CD14-positive monocyte (primary cell): ENCODE results near the gene BUD13. TPM values are rescaled to one million over a fixed set of nuclear protein-coding genes. Genes with fewer than 3 reads are reported as not detected.
A peak's percentile ranks its signal among the peaks of the same experiment; 100 is the strongest.

ENCODE experiments used
- DNase-seq, 3 donors: peaks; one replicate each; pipeline ENCODE4 v3.0.0-alpha.2; 2011 to 2022
- H2AFZ ChIP-seq: 2 replicates; pipeline ENCODE4 v1.6.0; 2012; ENCODE audit warnings: mild to moderate bottlenecking, low read depth, low read length, inconsistent platforms; ENCODE audit not compliant: insufficient read depth, poor library complexity, severe bottlenecking
- H3K27ac ChIP-seq, 2 donors: 1 replicate in 1 of 2; 2 replicates in 1 of 2; pipeline ENCODE4 v1.5.1; 2012 to 2013; ENCODE audit warnings: low read length in 2 of 2, control low read depth in 1 of 2, inconsistent platforms in 1 of 2, low read depth in 1 of 2, mild to moderate bottlenecking in 1 of 2
- H3K27me3 ChIP-seq, 2 donors: one replicate each; pipeline versions ENCODE4 v1.6.0 to v1.6.1; 2011 to 2013; ENCODE audit warnings: low read length in 2 of 2; ENCODE audit not compliant: control insufficient read depth in 2 of 2, insufficient read depth in 2 of 2
- H3K36me3 ChIP-seq, 2 donors: replicated peaks in 1 of 2; 1 replicate in 1 of 2; 2 replicates in 1 of 2; pipeline versions ENCODE4 v1.5.1 to v1.6.1; 2012 to 2013; ENCODE audit warnings: low read length in 2 of 2, control low read depth in 1 of 2, inconsistent platforms in 1 of 2, mild to moderate bottlenecking in 1 of 2; ENCODE audit not compliant: insufficient read depth in 2 of 2, control insufficient read depth in 1 of 2
- H3K4me1 ChIP-seq, 2 donors: 1 replicate in 1 of 2; 2 replicates in 1 of 2; pipeline versions ENCODE4 v1.5.1 to v1.6.1; 2012 to 2013; ENCODE audit warnings: low read length in 2 of 2, control low read depth in 1 of 2, inconsistent platforms in 1 of 2, mild to moderate bottlenecking in 1 of 2, moderate library complexity in 1 of 2; ENCODE audit not compliant: insufficient read depth in 2 of 2, control insufficient read depth in 1 of 2
- H3K4me2 ChIP-seq: replicated peaks from 2 replicates; pipeline ENCODE3; 2012; ENCODE audit warnings: low read length, moderate library complexity, mild to moderate bottlenecking; ENCODE audit not compliant: poor library complexity, severe bottlenecking; ENCODE audit errors: extremely low read depth
- H3K4me3 ChIP-seq, 3 experiments: fragments of 200-600 bp in 1 of 3; sonication (generic) in 1 of 3; replicated peaks in 1 of 3; 1 replicate in 2 of 3; 2 replicates in 1 of 3; pipeline ENCODE4 v1.5.1; 2011 to 2013; ENCODE audit warnings: low read length in 3 of 3, mild to moderate bottlenecking in 3 of 3, control low read depth in 2 of 3, low read depth in 2 of 3, inconsistent platforms in 1 of 3, moderate library complexity in 1 of 3
- H3K79me2 ChIP-seq: 2 replicates; pipeline ENCODE4 v1.6.0; 2012; ENCODE audit warnings: mild to moderate bottlenecking, control low read depth, inconsistent platforms, low read length, moderate library complexity; ENCODE audit not compliant: insufficient read depth
- H3K9ac ChIP-seq: 2 replicates; pipeline ENCODE4 v1.6.0; 2017; ENCODE audit warnings: low read length, mild to moderate bottlenecking; ENCODE audit not compliant: insufficient read depth, poor library complexity, severe bottlenecking
- H3K9me3 ChIP-seq, 2 donors: replicated peaks in 1 of 2; 1 replicate in 1 of 2; 2 replicates in 1 of 2; pipeline versions ENCODE4 v1.5.1 to v1.6.1; 2012 to 2013; ENCODE audit warnings: low read length in 2 of 2, control low read depth in 1 of 2; ENCODE audit not compliant: control insufficient read depth in 1 of 2, insufficient read depth in 1 of 2
- H4K20me1 ChIP-seq: 2 replicates; pipeline ENCODE4 v1.6.0; 2012; ENCODE audit warnings: mild to moderate bottlenecking, low read length, control low read depth, moderate library complexity; ENCODE audit not compliant: insufficient read depth
- H3K27ac Mint-ChIP-seq, 7 donors: one replicate each; pipeline ENCODE4 v1.8.0; 2020; ENCODE audit warnings: mild to moderate bottlenecking in 7 of 7, mixed read lengths in 7 of 7, moderate library complexity in 6 of 7, inconsistent platforms in 2 of 7
- H3K27me3 Mint-ChIP-seq, 3 donors: one replicate each; pipeline ENCODE4 v1.8.0; 2021 to 2022; ENCODE audit warnings: low read depth in 3 of 3, mild to moderate bottlenecking in 3 of 3, mixed read lengths in 3 of 3, moderate library complexity in 3 of 3, inconsistent platforms in 1 of 3
- H3K36me3 Mint-ChIP-seq, 2 donors: one replicate each; pipeline ENCODE4 v1.8.0; 2020; ENCODE audit warnings: mixed read lengths in 2 of 2, inconsistent platforms in 1 of 2, mild to moderate bottlenecking in 1 of 2
- H3K4me1 Mint-ChIP-seq: one replicate; pipeline ENCODE4 v1.8.0; 2020; ENCODE audit warnings: mild to moderate bottlenecking, mixed read lengths
- H3K4me3 Mint-ChIP-seq, 2 donors: one replicate each; pipeline ENCODE4 v1.8.0; 2020; ENCODE audit warnings: mild to moderate bottlenecking in 2 of 2, mixed read lengths in 2 of 2, moderate library complexity in 1 of 2
- H3K9me3 Mint-ChIP-seq, 7 donors: one replicate each; pipeline ENCODE4 v1.8.0; 2020 to 2022; ENCODE audit warnings: mixed read lengths in 7 of 7, mild to moderate bottlenecking in 6 of 7, moderate library complexity in 6 of 7, inconsistent platforms in 2 of 7
- WGBS: methylation state at CpG from one replicate; pipeline ENCODE4 v1.1.5; 2013; ENCODE audit warnings: missing lambda C conversion rate; ENCODE audit not compliant: insufficient coverage; 5-methylcytosine and 5-hydroxymethylcytosine counted together
- intact Hi-C, 2 donors: fragments of 100-400 bp; cut with micrococcal nuclease; formaldehyde crosslinking; loops; one replicate each; pipeline versions ENCODE4 v1.15.0 to v1.15.1; 2023
- polyA minus RNA-seq: library from RNA; depleted of rRNA, polyadenylated mRNA; stranded (reverse); fragments of >200 nt; gene quantifications from 2 replicates; pipeline ENCODE4 v1.2.3, GENCODE V29; 2012
- polyA plus RNA-seq, 3 donors: library from polyadenylated mRNA; depleted of rRNA in 1 of 3; unstranded in 2 of 3; stranded (reverse) in 1 of 3; fragments of 300-500 nt in 2 of 3; fragments of >200 nt in 1 of 3; fragmentation: Illumina TruSeq in 2 of 3; gene quantifications; 1 replicate in 2 of 3; 2 replicates in 1 of 3; pipeline ENCODE4 v1.2.3, GENCODE V29; 2012 to 2021
- total RNA-seq, 12 experiments: library from RNA in 1 of 12; stranded (reverse) in 1 of 12; fragments of 120-200 nt in 1 of 12; gene quantifications; one replicate each; pipeline ENCODE4 v1.2.4 and lab custom pipeline; 2013 to 2026; ENCODE audit warnings: mixed read lengths in 6 of 12, inconsistent platforms in 1 of 12
- TF ChIP-seq, protein P1 (sequence below): fragments of 200-600 bp; IDR thresholded peaks from one replicate; pipeline ENCODE4 v1.8.0; 2022; ENCODE audit warnings: antibody characterized with exemption, mild to moderate bottlenecking

The BUD13 gene
- total RNA-seq (2013) = 29.2 TPM
- polyA plus RNA-seq (1 to 10 TPM; 4.2 to 8.7 (median 5.3) TPM), polyA minus RNA-seq (9.0 and 17.6 TPM in 2 replicates), total RNA-seq (lab: John Stamatoyannopoulos, UW) (7.4 to 27.0 (median 13.7) reads per million in 11 experiments)

GRCh38 chr11:116772443-116773202 lies at the start of gene BUD13:
TSS of gene BUD13 (minus strand) at chr11:116772987. CDS start at chr11:116772964, 23 bp downstream.
- H3K4me3 ChIP-seq = peak within 1 kb of the TSS; percentile 86 to 98 (median 93)
- H3K4me2 ChIP-seq = peak within 1 kb of the TSS; percentile 99
- H3K9ac ChIP-seq = peak within 1 kb of the TSS; percentile 81
- H3K9me3 Mint-ChIP-seq = no peaks in the 10 kb centered on the region
- H3K36me3 Mint-ChIP-seq = peaks cover 24 to 35% of the 10 kb centered on the region in 2 donors
- H3K4me3 Mint-ChIP-seq = peak within 1 kb of the TSS; percentile 92 to 97
- peak; percentile 78 to 81 (median 79) for DNase-seq
- peak within 1 kb of the TSS; percentile 93 to 98 (median 95) for H3K27ac Mint-ChIP-seq
- H3K4me1 Mint-ChIP-seq = peaks cover 41% of the 10 kb centered on the region
- peaks cover 8 to 38% of the 10 kb centered on the region in 2 donors for H3K36me3 ChIP-seq
- no peaks in the 10 kb centered on the region for H3K9me3 ChIP-seq
- H3K79me2 ChIP-seq = peaks cover 45% of the 10 kb centered on the region
- TF ChIP-seq, protein P1, sequence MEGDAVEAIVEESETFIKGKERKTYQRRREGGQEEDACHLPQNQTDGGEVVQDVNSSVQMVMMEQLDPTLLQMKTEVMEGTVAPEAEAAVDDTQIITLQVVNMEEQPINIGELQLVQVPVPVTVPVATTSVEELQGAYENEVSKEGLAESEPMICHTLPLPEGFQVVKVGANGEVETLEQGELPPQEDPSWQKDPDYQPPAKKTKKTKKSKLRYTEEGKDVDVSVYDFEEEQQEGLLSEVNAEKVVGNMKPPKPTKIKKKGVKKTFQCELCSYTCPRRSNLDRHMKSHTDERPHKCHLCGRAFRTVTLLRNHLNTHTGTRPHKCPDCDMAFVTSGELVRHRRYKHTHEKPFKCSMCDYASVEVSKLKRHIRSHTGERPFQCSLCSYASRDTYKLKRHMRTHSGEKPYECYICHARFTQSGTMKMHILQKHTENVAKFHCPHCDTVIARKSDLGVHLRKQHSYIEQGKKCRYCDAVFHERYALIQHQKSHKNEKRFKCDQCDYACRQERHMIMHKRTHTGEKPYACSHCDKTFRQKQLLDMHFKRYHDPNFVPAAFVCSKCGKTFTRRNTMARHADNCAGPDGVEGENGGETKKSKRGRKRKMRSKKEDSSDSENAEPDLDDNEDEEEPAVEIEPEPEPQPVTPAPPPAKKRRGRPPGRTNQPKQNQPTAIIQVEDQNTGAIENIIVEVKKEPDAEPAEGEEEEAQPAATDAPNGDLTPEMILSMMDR = no peak
- H3K27ac ChIP-seq = peak within 1 kb of the TSS; percentile 71 to 91
- peaks cover 36 to 49% of the 10 kb centered on the region in 2 donors for H3K4me1 ChIP-seq
- under 1% methylated on average over 62 of the region's 73 CpGs for WGBS
- H3K27me3 Mint-ChIP-seq = peaks cover 0 to 5% (median 0%) of the 10 kb centered on the region in 3 donors
- intact Hi-C loops = loop anchor here in 1 of 2 donors (5.0 kb wide), 1 partner anchor 460 kb away; the partner anchor contains the start of genes PCSK7 and RNF214
- H3K27me3 ChIP-seq = no peaks in the 10 kb centered on the region
- H2AFZ ChIP-seq = peak within 1 kb of the TSS; percentile 98
- H4K20me1 ChIP-seq = peaks cover 12% of the 10 kb centered on the region

- H3K36me3 Mint-ChIP-seq = no peaks in the 10 kb centered on the region
- WGBS = 83% methylated on average over 5 of the region's 5 CpGs
- H3K4me1 ChIP-seq = no peaks in the 10 kb centered on the region
- H3K9me3 Mint-ChIP-seq = no peaks in the 10 kb centered on the region
- no peaks in the 10 kb centered on the region for H3K79me2 ChIP-seq
- TF ChIP-seq, protein P1 = no peak
- no peak overlapping the region for H3K9ac ChIP-seq
- no peak for DNase-seq
- no peaks in the 10 kb centered on the region for H3K36me3 ChIP-seq
- intact Hi-C loops = no loop called here
- H2AFZ ChIP-seq = no peak overlapping the region
- no peaks in the 10 kb centered on the region for H3K4me1 Mint-ChIP-seq
- H3K27me3 ChIP-seq = no peaks in the 10 kb centered on the region
- no peaks in the 10 kb centered on the region for H4K20me1 ChIP-seq
- H3K9me3 ChIP-seq = no peaks in the 10 kb centered on the region
- no peak overlapping the region for H3K27ac Mint-ChIP-seq
- no peak overlapping the region for H3K4me3 Mint-ChIP-seq
- no peak overlapping the region for H3K27ac ChIP-seq
- no peak overlapping the region for H3K4me3 ChIP-seq
- peaks cover 0 to 2% (median 0%) of the 10 kb centered on the region in 3 donors for H3K27me3 Mint-ChIP-seq
- H3K4me2 ChIP-seq = no peak overlapping the region
Observed at GRCh38 chr11:116822575-116822974, 49.8 kb upstream of the BUD13 start.
